Activated effector memory CD4-positive, alpha-beta T cell treated with Interleukin-2 at 50 U/mL for 16 hours (primary cell): Measurements from ENCODE around the gene COTL1.
A peak's percentile ranks its signal among the peaks of the same experiment; 100 is the strongest.

ENCODE experiments used
- DNase-seq: peaks from one replicate; pipeline ENCODE4 v3.0.0-alpha.2; 2020

The COTL1 gene

GRCh38 chr16:84613408-84614072 is 4.3 kb downstream of the COTL1 start:
- no peak for DNase-seq

- DNase-seq = no peak
These were observed 5.2 kb downstream of the COTL1 start for GRCh38 chr16:84612686-84613085.

GRCh38 chr16:84611041-84611440 is 6.8 kb downstream of the COTL1 start:
- DNase-seq = no peak

- no peak for DNase-seq
These were observed 7.5 kb downstream of the COTL1 start for GRCh38 chr16:84610376-84610775.

- DNase-seq = no peak
These were observed 8.2 kb downstream of the COTL1 start for GRCh38 chr16:84609563-84610177.

- no peak for DNase-seq
These were observed 9.6 kb downstream of the COTL1 start for GRCh38 chr16:84608282-84608681.

GRCh38 chr16:84607694-84608093 is 10.2 kb downstream of the COTL1 start:
- no peak for DNase-seq

- DNase-seq = no peak
These were observed 10.8 kb downstream of the COTL1 start for GRCh38 chr16:84607061-84607460.

GRCh38 chr16:84606081-84606875 is 11.6 kb downstream of the COTL1 start:
- DNase-seq = no peak

GRCh38 chr16:84605339-84605848 is 12.5 kb downstream of the COTL1 start:
- no peak for DNase-seq

- no peak for DNase-seq
These were observed 13.3 kb downstream of the COTL1 start for GRCh38 chr16:84604477-84605013.

GRCh38 chr16:84603940-84604339 is 13.9 kb downstream of the COTL1 start:
- no peak for DNase-seq

- no peak for DNase-seq
These were observed 14.6 kb downstream of the COTL1 start for GRCh38 chr16:84603140-84603816.

- no peak for DNase-seq
These were observed 17.3 kb downstream of the COTL1 start for GRCh38 chr16:84600343-84601229.

GRCh38 chr16:84599521-84600202 is 18.2 kb downstream of the COTL1 start:
- DNase-seq = no peak

- no peak for DNase-seq
These were observed 19.5 kb downstream of the COTL1 start for GRCh38 chr16:84598360-84598759.

- peak; percentile 31 for DNase-seq
These were observed 19.9 kb downstream of the COTL1 start for GRCh38 chr16:84597931-84598351.

GRCh38 chr16:84597528-84597896 is 20.4 kb downstream of the COTL1 start:
- DNase-seq = no peak

GRCh38 chr16:84596801-84597527 is 20.9 kb downstream of the COTL1 start:
- no peak for DNase-seq

- DNase-seq = no peak
These were observed 21.7 kb downstream of the COTL1 start for GRCh38 chr16:84596161-84596560.

GRCh38 chr16:84595052-84595481 is 22.8 kb downstream of the COTL1 start:
- no peak for DNase-seq
